ENCODE data around the gene DEPDC5. TPM values are rescaled to one million over a fixed set of nuclear protein-coding genes. Genes with fewer than 3 reads are reported as not detected.
"Not testable (repeated sequence)": the region's sequence is repeated elsewhere in the genome, so short reads cannot be mapped to it uniquely, and the experiment has no call there.

DEPDC5 gene
- total RNA-seq: 10 to 100 TPM; 18.0 to 33.9 (median 23.5) TPM

- Histone ChIP-seq H3K27me3 (no peaks in the 10 kb centered on the region), H3K27ac (peak within 1 kb of the TSS; percentile 88 to 97 (median 92)), H3K4me3 (peak within 1 kb of the TSS; percentile 76 to 97 (median 84)), H3K36me3 (peaks cover 0 to 18% (median 0%) of the 10 kb centered on the region in 3 donors), H3K9me3 (no peaks in the 10 kb centered on the region), H3K4me1 (peaks cover 0 to 44% (median 28%) of the 10 kb centered on the region in 4 donors)
- peak; percentile 91 to 93 for DNase-seq (ENCODE audit: low spot score in 2 of 2)
- TF ChIP-seq POLR2A (IDR thresholded peaks at IDR 0.05) (peak; percentile 64 to 86), EP300 (IDR thresholded peaks at IDR 0.05) (peak; percentile 60 to 97), CTCF (IDR thresholded peaks at IDR 0.05) (peak in 1 of 5 experiments; percentile 46)
- 2% methylated on average over 28 to 32 of the region's 65 CpGs for WGBS, 2 donors
Measured at GRCh38 chr22:31753634-31754501, at the start of gene DEPDC5. DEPDC5 (plus strand) TSS chr22:31754019; CDS start chr22:31754922, 903 bp downstream.

GRCh38 chr22:31707519-31707918 is 46.3 kb upstream of the DEPDC5 start:
- Histone ChIP-seq H3K27ac (no peak overlapping the region), H3K4me3 (no peak overlapping the region), H3K4me1 (no peaks in the 10 kb centered on the region), H3K9me3 (no peaks in the 10 kb centered on the region), H3K36me3 (peaks cover 0 to 82% (median 7%) of the 10 kb centered on the region in 3 donors), H3K27me3 (no peaks in the 10 kb centered on the region)
- DNase-seq (ENCODE audit: low spot score in 2 of 2): no peak
- TF ChIP-seq EP300 (IDR thresholded peaks at IDR 0.05) (no peak), POLR2A (IDR thresholded peaks at IDR 0.05) (no peak), CTCF (IDR thresholded peaks at IDR 0.05) (no peak)
- 89 to 92% methylated on average over 8 of the region's 8 CpGs for WGBS, 2 donors

GRCh38 chr22:31711226-31711625 is 42.6 kb upstream of the DEPDC5 start:
- H3K36me3 ChIP-seq: peaks cover under 1 to 84% (median 3%) of the 10 kb centered on the region in 3 donors
- not testable (repeated sequence) for H3K9me3 ChIP-seq

GRCh38 chr22:31715147-31715778 is 38.6 kb upstream of the DEPDC5 start:
- Histone ChIP-seq H3K27ac (no peak overlapping the region), H3K27me3 (no peaks in the 10 kb centered on the region), H3K4me1 (no peaks in the 10 kb centered on the region), H3K4me3 (no peak overlapping the region), H3K9me3 (no peaks in the 10 kb centered on the region), H3K36me3 (peaks cover 6 to 93% (median 14%) of the 10 kb centered on the region in 3 donors)
- no peak for DNase-seq (ENCODE audit: low spot score in 2 of 2)
- 87 to 92% methylated on average over 5 of the region's 5 CpGs for WGBS, 2 donors
- TF ChIP-seq CTCF (IDR thresholded peaks at IDR 0.05) (no peak), EP300 (IDR thresholded peaks at IDR 0.05) (no peak), POLR2A (IDR thresholded peaks at IDR 0.05) (no peak)

More at GRCh38 chr22:31711226-31711625, 42.6 kb upstream of the DEPDC5 start:
- WGBS, 2 donors: 88 to 89% methylated on average over 12 of the region's 12 CpGs
- H3K27ac ChIP-seq; DNase-seq (ENCODE audit: low spot score in 2 of 2); H3K4me3 ChIP-seq; H3K27me3 ChIP-seq; H3K4me1 ChIP-seq: not testable (repeated sequence)

GRCh38 chr22:31719850-31720471 is 33.9 kb upstream of the DEPDC5 start:
- H3K4me1 ChIP-seq: no peaks in the 10 kb centered on the region
- no peak overlapping the region for H3K27ac ChIP-seq
- H3K4me3 ChIP-seq: no peak overlapping the region
- no peaks in the 10 kb centered on the region for H3K9me3 ChIP-seq
- DNase-seq (ENCODE audit: low spot score in 2 of 2): no peak
- H3K27me3 ChIP-seq: no peaks in the 10 kb centered on the region
- 91 to 92% methylated on average over 7 of the region's 7 CpGs for WGBS, 2 donors
- peaks cover 6 to 93% (median 16%) of the 10 kb centered on the region in 3 donors for H3K36me3 ChIP-seq
- TF ChIP-seq EP300 (IDR thresholded peaks at IDR 0.05) (no peak), CTCF (IDR thresholded peaks at IDR 0.05) (no peak), POLR2A (IDR thresholded peaks at IDR 0.05) (no peak)

Measured in tibial nerve (tissue), 4 donors.